Suprapubic skin (tissue), 4 donors: ENCODE data around the gene CYP4F12. TPM values are rescaled to one million over a fixed set of nuclear protein-coding genes. Genes with fewer than 3 reads are reported as not detected.

ENCODE experiments used
- DNase-seq, 2 donors: peaks; one replicate each; pipeline ENCODE4 v3.0.0-alpha.2; 2019; ENCODE audit warnings: low spot score in 2 of 2
- H3K27ac ChIP-seq: fragments of 200-600 bp; sonication (generic); one replicate; pipeline ENCODE4 v1.5.1; 2019
- H3K27me3 ChIP-seq: fragments of 200-600 bp; sonication (generic); one replicate; pipeline ENCODE4 v1.5.1; 2019
- H3K36me3 ChIP-seq: fragments of 200-600 bp; sonication (generic); one replicate; pipeline ENCODE4 v1.5.1; 2019
- H3K4me1 ChIP-seq: fragments of 200-600 bp; sonication (generic); one replicate; pipeline ENCODE4 v1.5.1; 2019
- H3K4me3 ChIP-seq: fragments of 200-600 bp; sonication (generic); one replicate; pipeline ENCODE4 v1.5.1; 2019; ENCODE audit warnings: mild to moderate bottlenecking
- H3K9me3 ChIP-seq: fragments of 200-600 bp; sonication (generic); one replicate; pipeline ENCODE4 v1.5.1; 2019
- CTCF ChIP-seq, 2 donors: fragments of 200-600 bp in 1 of 2; fragments of 450-650 bp in 1 of 2; sonication (generic) in 1 of 2; IDR thresholded peaks; one replicate each; pipeline ENCODE4 v1.5.1; 2016 to 2019; ENCODE audit warnings: antibody characterized with exemption in 2 of 2, mild to moderate bottlenecking in 1 of 2, moderate library complexity in 1 of 2
- EP300 ChIP-seq: sonication (generic); formaldehyde crosslinking; IDR thresholded peaks from one replicate; pipeline ENCODE4 v1.6.1; 2017; ENCODE audit warnings: antibody characterized with exemption
- POLR2A ChIP-seq, 2 donors: fragments of 450-650 bp; IDR thresholded peaks; one replicate each; pipeline ENCODE4 v1.6.1; 2017; ENCODE audit warnings: antibody characterized with exemption in 2 of 2, mild to moderate bottlenecking in 2 of 2, moderate library complexity in 2 of 2
- POLR2AphosphoS5 ChIP-seq, 3 donors: sonication (generic); formaldehyde crosslinking; IDR thresholded peaks; one replicate each; pipeline ENCODE4 v1.6.1; 2017; ENCODE audit warnings: antibody characterized with exemption in 3 of 3
- WGBS: methylation state at CpG from one replicate; pipeline ENCODE4 v1.1.5; 2018; 5-methylcytosine and 5-hydroxymethylcytosine counted together
- total RNA-seq, 4 donors: library from RNA; depleted of rRNA; stranded (reverse); fragments of >200 nt; gene quantifications; one replicate each; pipeline ENCODE4 v1.1.0, GENCODE V29; 2016

The CYP4F12 gene
- total RNA-seq, 4 donors from 2014 or later, result 63.3 to 233 (median 84.3) TPM

GRCh38 chr19:15652559-15653278 lies 20.2 kb upstream of the CYP4F12 start:
- no peak for DNase-seq
- no peaks in the 10 kb centered on the region for H3K4me1 ChIP-seq
- H3K36me3 ChIP-seq, result no peaks in the 10 kb centered on the region
- H3K27ac ChIP-seq, result no peak overlapping the region
- H3K4me3 ChIP-seq, result no peak overlapping the region
- H3K9me3 ChIP-seq, result no peaks in the 10 kb centered on the region
- H3K27me3 ChIP-seq, result peaks cover 7% of the 10 kb centered on the region
- TF ChIP-seq EP300 (no peak), POLR2A (IDR thresholded peaks at IDR 0.05) (no peak), CTCF (IDR thresholded peaks at IDR 0.05) (no peak), POLR2AphosphoS5 (IDR thresholded peaks at IDR 0.05) (no peak)
- WGBS, result 75% methylated on average over 8 of the region's 8 CpGs

- no peak overlapping the region for H3K27ac ChIP-seq
- no peaks in the 10 kb centered on the region for H3K4me1 ChIP-seq
- no peaks in the 10 kb centered on the region for H3K36me3 ChIP-seq
- H3K27me3 ChIP-seq, result peaks cover 17% of the 10 kb centered on the region
- no peak for DNase-seq
- TF ChIP-seq CTCF (IDR thresholded peaks at IDR 0.05) (no peak), POLR2AphosphoS5 (IDR thresholded peaks at IDR 0.05) (no peak), POLR2A (IDR thresholded peaks at IDR 0.05) (no peak), EP300 (no peak)
- H3K4me3 ChIP-seq, result no peak overlapping the region
- no peaks in the 10 kb centered on the region for H3K9me3 ChIP-seq
These were observed 16.4 kb upstream of the CYP4F12 start for GRCh38 chr19:15656467-15656866.

GRCh38 chr19:15663247-15663646 lies 9.6 kb upstream of the CYP4F12 start:
- no peak overlapping the region for H3K27ac ChIP-seq
- peaks cover 10% of the 10 kb centered on the region for H3K27me3 ChIP-seq
- TF ChIP-seq POLR2A (IDR thresholded peaks at IDR 0.05) (no peak), POLR2AphosphoS5 (IDR thresholded peaks at IDR 0.05) (no peak), CTCF (IDR thresholded peaks at IDR 0.05) (no peak), EP300 (no peak)
- H3K9me3 ChIP-seq, result no peaks in the 10 kb centered on the region
- no peaks in the 10 kb centered on the region for H3K36me3 ChIP-seq
- 82% methylated on average over 4 of the region's 4 CpGs for WGBS
- no peak overlapping the region for H3K4me3 ChIP-seq
- peaks cover 5% of the 10 kb centered on the region for H3K4me1 ChIP-seq
- DNase-seq, result no peak

GRCh38 chr19:15666186-15666585 lies 6.7 kb upstream of the CYP4F12 start:
- TF ChIP-seq POLR2AphosphoS5 (IDR thresholded peaks at IDR 0.05) (no peak), CTCF (IDR thresholded peaks at IDR 0.05) (no peak), EP300 (no peak), POLR2A (IDR thresholded peaks at IDR 0.05) (no peak)
- WGBS, result 44% methylated on average over 1 of the region's 1 CpG
- peaks cover 4% of the 10 kb centered on the region for H3K27me3 ChIP-seq
- H3K27ac ChIP-seq, result no peak overlapping the region
- no peaks in the 10 kb centered on the region for H3K36me3 ChIP-seq
- H3K9me3 ChIP-seq, result no peaks in the 10 kb centered on the region
- H3K4me1 ChIP-seq, result peaks cover 15% of the 10 kb centered on the region
- no peak for DNase-seq
- H3K4me3 ChIP-seq, result no peak overlapping the region

GRCh38 chr19:15666883-15667282 lies 6.0 kb upstream of the CYP4F12 start:
- 54% methylated on average over 4 of the region's 4 CpGs for WGBS
- Histone ChIP-seq H3K27ac (no peak overlapping the region), H3K27me3 (peaks cover 4% of the 10 kb centered on the region), H3K4me3 (no peak overlapping the region), H3K4me1 (peaks cover 17% of the 10 kb centered on the region), H3K36me3 (no peaks in the 10 kb centered on the region), H3K9me3 (no peaks in the 10 kb centered on the region)
- TF ChIP-seq CTCF (IDR thresholded peaks at IDR 0.05), result no peak
- TF ChIP-seq POLR2A (IDR thresholded peaks at IDR 0.05), result no peak
- no peak for TF ChIP-seq POLR2AphosphoS5 (IDR thresholded peaks at IDR 0.05)
- no peak for TF ChIP-seq EP300
- DNase-seq, result no peak
